Measurements from ENCODE around the gene QRFP. TPM values are rescaled to one million over a fixed set of nuclear protein-coding genes. Genes with fewer than 3 reads are reported as not detected.

QRFP gene
- total RNA-seq, 1 experiment from 2014 or later = not detected

DNA sequence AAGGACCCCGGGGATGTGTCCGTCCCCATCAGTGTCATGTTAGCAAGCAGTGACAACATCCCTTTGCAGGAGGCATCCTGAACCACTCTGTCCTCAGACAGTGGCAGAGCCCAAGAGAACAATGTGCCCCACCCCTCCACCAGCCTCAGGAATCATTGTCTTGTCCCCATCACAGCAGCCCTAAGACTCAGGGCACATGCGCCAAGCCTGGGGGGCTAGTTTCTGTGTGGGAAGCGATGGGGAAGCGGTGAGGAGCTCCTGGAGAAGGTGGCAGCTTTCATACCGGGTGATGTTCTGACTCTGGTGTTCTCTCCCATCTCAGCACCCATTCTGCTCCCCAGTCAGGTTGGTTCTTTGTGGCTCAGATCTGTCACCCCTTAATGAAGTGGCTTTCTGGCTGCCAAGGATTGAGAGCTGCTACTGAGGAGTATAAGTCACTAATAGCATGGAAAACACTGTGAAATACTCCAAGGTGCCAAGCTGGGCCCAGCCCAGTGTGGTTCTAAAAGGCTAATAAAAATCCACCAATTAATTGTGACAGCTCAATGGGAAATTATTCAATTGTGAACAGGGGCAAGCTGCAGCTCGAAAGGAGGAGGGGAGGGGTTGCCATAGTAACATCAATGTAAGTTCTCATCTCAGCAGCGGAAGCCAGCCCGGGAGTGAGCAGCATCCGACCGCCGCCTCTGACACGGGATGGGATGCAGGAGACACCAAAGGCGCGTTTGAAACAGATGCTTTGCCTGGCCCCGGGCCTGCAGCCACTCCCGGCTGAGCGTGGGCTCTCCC is 4.7 kb downstream of the QRFP start:
- DNase-seq (ENCODE audit: low read depth, low spot score) (no peak), ATAC-seq (no peak)
- Histone ChIP-seq H3K4me2 (ENCODE audit: low read length) (no peak overlapping the region), H3K36me3 (ENCODE audit: control insufficient read depth in 1 of 2, insufficient read depth in 2 of 2, low read length in 2 of 2) (peaks cover 0 to 3% of the 10 kb centered on the region in 2 experiments; a peak in 1 of 4 replicates), H3K9ac (ENCODE audit: low read length) (no peak overlapping the region), H3K9me3 (ENCODE audit: control insufficient read depth in 1 of 2, insufficient read depth in 1 of 2, low read depth in 1 of 2, low read length in 2 of 2) (no peaks in the 10 kb centered on the region), H3K9me2 (ENCODE audit: insufficient read depth) (no peaks in the 10 kb centered on the region), H4K20me1 (ENCODE audit: insufficient read depth) (no peaks in the 10 kb centered on the region), H3K4me3 (replicated peaks in 1 of 2; ENCODE audit: low read depth in 1 of 2, low read length in 2 of 2) (no peak overlapping the region), H2AFZ (ENCODE audit: low read depth, low read length, poor library complexity, severe bottlenecking) (no peak overlapping the region), H3K79me2 (ENCODE audit: insufficient read depth, low read length) (no peaks in the 10 kb centered on the region), H3K27me3 (ENCODE audit: insufficient read depth, low read length) (no peaks in the 10 kb centered on the region), H3K27ac (ENCODE audit: low read depth, low read length) (no peak overlapping the region), H3K4me1 (ENCODE audit: control insufficient read depth in 1 of 2, insufficient read depth in 2 of 2, low read length in 2 of 2) (no peaks in the 10 kb centered on the region)
- no TSS peak for BruUV-seq (replicated peaks)
- ChIA-PET POLR2A (no interaction called here), CTCF (interaction anchor here (0.9 kb wide), 1 partner anchor 106 kb away, joined by 4 read pairs; no protein-coding TSS in a partner anchor), RAD21 (ENCODE audit: low non-redundant PET in 1 of 2, low total read pairs in 2 of 2, uncharacterized antibody in 2 of 2, unreplicated experiment in 2 of 2) (no interaction called here)
- TF ChIP-seq YY1 (IDR thresholded peaks at IDR 0.05; ENCODE audit: extremely low read depth, insufficient replicate concordance, low read depth, low read length) = no peak
- TF ChIP-seq RAD21 (IDR thresholded peaks at IDR 0.05; ENCODE audit: low read depth) = no peak
- TF ChIP-seq, protein P1, sequence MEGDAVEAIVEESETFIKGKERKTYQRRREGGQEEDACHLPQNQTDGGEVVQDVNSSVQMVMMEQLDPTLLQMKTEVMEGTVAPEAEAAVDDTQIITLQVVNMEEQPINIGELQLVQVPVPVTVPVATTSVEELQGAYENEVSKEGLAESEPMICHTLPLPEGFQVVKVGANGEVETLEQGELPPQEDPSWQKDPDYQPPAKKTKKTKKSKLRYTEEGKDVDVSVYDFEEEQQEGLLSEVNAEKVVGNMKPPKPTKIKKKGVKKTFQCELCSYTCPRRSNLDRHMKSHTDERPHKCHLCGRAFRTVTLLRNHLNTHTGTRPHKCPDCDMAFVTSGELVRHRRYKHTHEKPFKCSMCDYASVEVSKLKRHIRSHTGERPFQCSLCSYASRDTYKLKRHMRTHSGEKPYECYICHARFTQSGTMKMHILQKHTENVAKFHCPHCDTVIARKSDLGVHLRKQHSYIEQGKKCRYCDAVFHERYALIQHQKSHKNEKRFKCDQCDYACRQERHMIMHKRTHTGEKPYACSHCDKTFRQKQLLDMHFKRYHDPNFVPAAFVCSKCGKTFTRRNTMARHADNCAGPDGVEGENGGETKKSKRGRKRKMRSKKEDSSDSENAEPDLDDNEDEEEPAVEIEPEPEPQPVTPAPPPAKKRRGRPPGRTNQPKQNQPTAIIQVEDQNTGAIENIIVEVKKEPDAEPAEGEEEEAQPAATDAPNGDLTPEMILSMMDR (IDR thresholded peaks at IDR 0.05 in 2 of 3, conservative IDR thresholded peaks at IDR 0.05 in 1 of 3; ENCODE audit: borderline replicate concordance in 1 of 3, insufficient read depth in 1 of 3, low read depth in 2 of 3, low read length in 2 of 3) = no peak
- TF ChIP-seq, protein P2, sequence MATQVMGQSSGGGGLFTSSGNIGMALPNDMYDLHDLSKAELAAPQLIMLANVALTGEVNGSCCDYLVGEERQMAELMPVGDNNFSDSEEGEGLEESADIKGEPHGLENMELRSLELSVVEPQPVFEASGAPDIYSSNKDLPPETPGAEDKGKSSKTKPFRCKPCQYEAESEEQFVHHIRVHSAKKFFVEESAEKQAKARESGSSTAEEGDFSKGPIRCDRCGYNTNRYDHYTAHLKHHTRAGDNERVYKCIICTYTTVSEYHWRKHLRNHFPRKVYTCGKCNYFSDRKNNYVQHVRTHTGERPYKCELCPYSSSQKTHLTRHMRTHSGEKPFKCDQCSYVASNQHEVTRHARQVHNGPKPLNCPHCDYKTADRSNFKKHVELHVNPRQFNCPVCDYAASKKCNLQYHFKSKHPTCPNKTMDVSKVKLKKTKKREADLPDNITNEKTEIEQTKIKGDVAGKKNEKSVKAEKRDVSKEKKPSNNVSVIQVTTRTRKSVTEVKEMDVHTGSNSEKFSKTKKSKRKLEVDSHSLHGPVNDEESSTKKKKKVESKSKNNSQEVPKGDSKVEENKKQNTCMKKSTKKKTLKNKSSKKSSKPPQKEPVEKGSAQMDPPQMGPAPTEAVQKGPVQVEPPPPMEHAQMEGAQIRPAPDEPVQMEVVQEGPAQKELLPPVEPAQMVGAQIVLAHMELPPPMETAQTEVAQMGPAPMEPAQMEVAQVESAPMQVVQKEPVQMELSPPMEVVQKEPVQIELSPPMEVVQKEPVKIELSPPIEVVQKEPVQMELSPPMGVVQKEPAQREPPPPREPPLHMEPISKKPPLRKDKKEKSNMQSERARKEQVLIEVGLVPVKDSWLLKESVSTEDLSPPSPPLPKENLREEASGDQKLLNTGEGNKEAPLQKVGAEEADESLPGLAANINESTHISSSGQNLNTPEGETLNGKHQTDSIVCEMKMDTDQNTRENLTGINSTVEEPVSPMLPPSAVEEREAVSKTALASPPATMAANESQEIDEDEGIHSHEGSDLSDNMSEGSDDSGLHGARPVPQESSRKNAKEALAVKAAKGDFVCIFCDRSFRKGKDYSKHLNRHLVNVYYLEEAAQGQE (IDR thresholded peaks at IDR 0.05; ENCODE audit: low read depth) = no peak
- TF ChIP-seq ZNF274 (IDR thresholded peaks at IDR 0.05; ENCODE audit: low read depth, low read length) = no peak
- intact Hi-C loops (cut with micrococcal nuclease) = loop anchor here (2.0 kb wide), 1 partner anchor 107 kb away; no protein-coding TSS in a partner anchor
